ENCODE results near the gene MRPL52. TPM values are rescaled to one million over a fixed set of nuclear protein-coding genes. Genes with fewer than 3 reads are reported as not detected.

Gene MRPL52
- total and polyA plus RNA-seq, 10 of the 15 experiments (the other 5 are each of a cell fraction or from before 2014, with no cell fraction given): 51.7 to 541 (median 142) TPM

GRCh38 chr14:22852940-22853767, 23.5 kb downstream of the MRPL52 start (continued):
- TF ChIP-seq TCF3 (IDR thresholded peaks at IDR 0.05; ENCODE audit: borderline replicate concordance, insufficient read depth, low read depth, low read length): 0 out of 2 replicates have a peak, but pooled peaks have one; percentile 41
- peak; percentile 62; the same call in 1 of the 2 replicates for TF ChIP-seq HDGF (IDR thresholded peaks at IDR 0.05)
- TF ChIP-seq ZZZ3 (IDR thresholded peaks at IDR 0.05; ENCODE audit: control insufficient read depth, insufficient read length, low read depth): no peak
- no peak for TF ChIP-seq SIX5 (IDR thresholded peaks at IDR 0.05; ENCODE audit: low read depth, low read length, severe bottlenecking)
- no peak for TF ChIP-seq EGR1 (IDR thresholded peaks at IDR 0.05; ENCODE audit: borderline replicate concordance in 1 of 2, low read depth in 2 of 2, low read length in 2 of 2)
- TF ChIP-seq STAT1 (conservative IDR thresholded peaks at IDR 0.05): 0 out of 2 replicates have a peak, but pooled peaks have one; percentile 77
- TF ChIP-seq ZBED1 (IDR thresholded peaks at IDR 0.05; ENCODE audit: borderline replicate concordance): no peak
- TF ChIP-seq ESRRA (IDR thresholded peaks at IDR 0.05; ENCODE audit: low read length): no peak
- no peak; the same call in 1 of the 2 replicates for TF ChIP-seq ELK1 (IDR thresholded peaks at IDR 0.05; ENCODE audit: low read depth, low read length)
- no peak for TF ChIP-seq SMAD1 (IDR thresholded peaks at IDR 0.05; ENCODE audit: low read depth, partially characterized antibody)
- no peak for TF ChIP-seq NFYB (IDR thresholded peaks at IDR 0.05; ENCODE audit: insufficient read depth, low read depth, low read length)
- no peak for TF ChIP-seq POLR2AphosphoS2 (IDR thresholded peaks at IDR 0.05; ENCODE audit: low read depth, low read length)
- peak; percentile 32 for TF ChIP-seq SKIL (IDR thresholded peaks at IDR 0.05; ENCODE audit: low read depth, poor library complexity, severe bottlenecking)
- no peak; the same call in none of the 2 replicates for TF ChIP-seq RUNX3 (IDR thresholded peaks at IDR 0.05; ENCODE audit: low read length)
- TF ChIP-seq POU2F2 (IDR thresholded peaks at IDR 0.05; ENCODE audit: borderline replicate concordance, low read depth, low read length): peak; percentile 47; the same call in 2 of the 3 replicates
- no peak for TF ChIP-seq E2F8 (IDR thresholded peaks at IDR 0.05; ENCODE audit: low read depth, partially characterized antibody)
- TF ChIP-seq CEBPB (IDR thresholded peaks at IDR 0.05; ENCODE audit: borderline replicate concordance in 1 of 2, low read depth in 2 of 2, low read length in 2 of 2): peak in 1 of 2 experiments; percentile 30; a peak in 1 of 4 replicates
- TF ChIP-seq PAX8 (IDR thresholded peaks at IDR 0.05): no peak
- TF ChIP-seq BRCA1 (IDR thresholded peaks at IDR 0.05; ENCODE audit: low read depth, low read length): no peak
- 0 out of 2 replicates have a peak, but pooled peaks have one; percentile 54 for TF ChIP-seq CHD2 (IDR thresholded peaks at IDR 0.05; ENCODE audit: borderline replicate concordance, low read depth, low read length)
- no peak for TF ChIP-seq POLR2A (IDR thresholded peaks at IDR 0.05; ENCODE audit: low read depth, low read length)
- TF ChIP-seq FOXM1 (IDR thresholded peaks at IDR 0.05; ENCODE audit: low read depth, low read length): peak; percentile 41; the same call in 1 of the 2 replicates
- peak; percentile 41 for TF ChIP-seq EED (IDR thresholded peaks at IDR 0.05; ENCODE audit: low read depth)
